Measurements from ENCODE around the gene ALK.

DNA sequence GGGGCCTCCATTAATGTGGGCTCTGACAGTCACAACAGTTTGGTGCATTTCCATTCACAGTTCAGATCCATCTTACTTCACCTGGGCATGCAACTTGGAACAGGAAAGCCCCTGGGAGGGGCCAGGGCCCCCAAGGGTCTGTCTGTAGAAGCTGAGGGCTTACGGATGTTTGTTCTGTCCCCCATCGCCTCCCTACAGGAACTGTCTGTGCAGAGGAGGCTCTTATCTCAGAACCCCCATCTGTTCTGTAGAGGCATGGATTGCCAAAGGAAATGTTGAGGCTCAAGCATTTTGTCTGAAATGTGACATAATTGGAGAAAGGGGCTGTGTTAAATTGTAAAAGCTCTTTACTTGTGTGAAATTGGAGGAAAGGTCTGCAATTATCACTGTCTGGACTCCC is 471.9 kb downstream of the ALK start:
- TF ChIP-seq, protein P1, sequence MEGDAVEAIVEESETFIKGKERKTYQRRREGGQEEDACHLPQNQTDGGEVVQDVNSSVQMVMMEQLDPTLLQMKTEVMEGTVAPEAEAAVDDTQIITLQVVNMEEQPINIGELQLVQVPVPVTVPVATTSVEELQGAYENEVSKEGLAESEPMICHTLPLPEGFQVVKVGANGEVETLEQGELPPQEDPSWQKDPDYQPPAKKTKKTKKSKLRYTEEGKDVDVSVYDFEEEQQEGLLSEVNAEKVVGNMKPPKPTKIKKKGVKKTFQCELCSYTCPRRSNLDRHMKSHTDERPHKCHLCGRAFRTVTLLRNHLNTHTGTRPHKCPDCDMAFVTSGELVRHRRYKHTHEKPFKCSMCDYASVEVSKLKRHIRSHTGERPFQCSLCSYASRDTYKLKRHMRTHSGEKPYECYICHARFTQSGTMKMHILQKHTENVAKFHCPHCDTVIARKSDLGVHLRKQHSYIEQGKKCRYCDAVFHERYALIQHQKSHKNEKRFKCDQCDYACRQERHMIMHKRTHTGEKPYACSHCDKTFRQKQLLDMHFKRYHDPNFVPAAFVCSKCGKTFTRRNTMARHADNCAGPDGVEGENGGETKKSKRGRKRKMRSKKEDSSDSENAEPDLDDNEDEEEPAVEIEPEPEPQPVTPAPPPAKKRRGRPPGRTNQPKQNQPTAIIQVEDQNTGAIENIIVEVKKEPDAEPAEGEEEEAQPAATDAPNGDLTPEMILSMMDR (IDR thresholded peaks at IDR 0.05): no peak
- TF ChIP-seq ZFX (IDR thresholded peaks at IDR 0.05; ENCODE audit: borderline replicate concordance): no peak

Measured in 22Rv1 (cell line).